Vagina (tissue), 2 donors: Measurements from ENCODE around the gene CATSPER3.

ENCODE experiments used
- POLR2A ChIP-seq, 2 donors: fragments of 450-650 bp; IDR thresholded peaks; one replicate each; pipeline ENCODE4 v1.6.1; 2017; ENCODE audit warnings: antibody characterized with exemption in 2 of 2, mild to moderate bottlenecking in 2 of 2, moderate library complexity in 2 of 2
- TF ChIP-seq, protein P1 (sequence below), 3 experiments: fragments of 450-650 bp in 2 of 3; fragments of 200-600 bp in 1 of 3; sonication (generic) in 1 of 3; IDR thresholded peaks; one replicate each; pipeline ENCODE4 v1.5.1; 2017 to 2019; ENCODE audit warnings: antibody characterized with exemption in 3 of 3, mild to moderate bottlenecking in 2 of 3, moderate library complexity in 2 of 3

- TF ChIP-seq, protein P1, sequence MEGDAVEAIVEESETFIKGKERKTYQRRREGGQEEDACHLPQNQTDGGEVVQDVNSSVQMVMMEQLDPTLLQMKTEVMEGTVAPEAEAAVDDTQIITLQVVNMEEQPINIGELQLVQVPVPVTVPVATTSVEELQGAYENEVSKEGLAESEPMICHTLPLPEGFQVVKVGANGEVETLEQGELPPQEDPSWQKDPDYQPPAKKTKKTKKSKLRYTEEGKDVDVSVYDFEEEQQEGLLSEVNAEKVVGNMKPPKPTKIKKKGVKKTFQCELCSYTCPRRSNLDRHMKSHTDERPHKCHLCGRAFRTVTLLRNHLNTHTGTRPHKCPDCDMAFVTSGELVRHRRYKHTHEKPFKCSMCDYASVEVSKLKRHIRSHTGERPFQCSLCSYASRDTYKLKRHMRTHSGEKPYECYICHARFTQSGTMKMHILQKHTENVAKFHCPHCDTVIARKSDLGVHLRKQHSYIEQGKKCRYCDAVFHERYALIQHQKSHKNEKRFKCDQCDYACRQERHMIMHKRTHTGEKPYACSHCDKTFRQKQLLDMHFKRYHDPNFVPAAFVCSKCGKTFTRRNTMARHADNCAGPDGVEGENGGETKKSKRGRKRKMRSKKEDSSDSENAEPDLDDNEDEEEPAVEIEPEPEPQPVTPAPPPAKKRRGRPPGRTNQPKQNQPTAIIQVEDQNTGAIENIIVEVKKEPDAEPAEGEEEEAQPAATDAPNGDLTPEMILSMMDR (IDR thresholded peaks at IDR 0.05), result no peak
- TF ChIP-seq POLR2A (IDR thresholded peaks at IDR 0.05), result no peak
Measured at GRCh38 chr5:135011355-135012032, 43.8 kb downstream of the CATSPER3 start.
